ENCODE data around the gene PRPF18. TPM values are rescaled to one million over a fixed set of nuclear protein-coding genes. Genes with fewer than 3 reads are reported as not detected.

Gene PRPF18
- total and polyA plus RNA-seq, 8 donors, result 9.8 to 51.8 (median 21.7) TPM

- Histone ChIP-seq H3K4me1 (no peaks in the 10 kb centered on the region), H3K27ac (no peak overlapping the region), H3K9me3 (no peaks in the 10 kb centered on the region), H3K27me3 (no peaks in the 10 kb centered on the region), H3K4me3 (no peak overlapping the region), H3K36me3 (no peaks in the 10 kb centered on the region)
- TF ChIP-seq EP300 (IDR thresholded peaks at IDR 0.05), result no peak
- no peak for TF ChIP-seq POLR2AphosphoS5 (IDR thresholded peaks at IDR 0.05)
- TF ChIP-seq POLR2A (IDR thresholded peaks at IDR 0.05), result no peak
- no peak for TF ChIP-seq CTCF (IDR thresholded peaks at IDR 0.05)
- intact Hi-C loops (cut with DNase I; ENCODE audit: low total_unique reads), result no loop called here
- no peak for DNase-seq
- 91 to 96% (median 94%) methylated on average over 11 of the region's 11 CpGs for WGBS, 5 donors
Observed at GRCh38 chr10:13563481-13564445, 23.0 kb upstream of the PRPF18 start.

- Histone ChIP-seq H3K36me3 (no peaks in the 10 kb centered on the region), H3K4me1 (no peaks in the 10 kb centered on the region), H3K27me3 (no peaks in the 10 kb centered on the region), H3K4me3 (no peak overlapping the region), H3K27ac (no peak overlapping the region), H3K9me3 (no peaks in the 10 kb centered on the region)
- TF ChIP-seq EP300 (IDR thresholded peaks at IDR 0.05) (no peak), CTCF (IDR thresholded peaks at IDR 0.05) (no peak), POLR2AphosphoS5 (IDR thresholded peaks at IDR 0.05) (no peak), POLR2A (IDR thresholded peaks at IDR 0.05) (no peak)
- intact Hi-C loops (cut with DNase I; ENCODE audit: low total_unique reads), result no loop called here
- no peak for DNase-seq
- 77 to 90% (median 84%) methylated on average over 3 of the region's 3 CpGs for WGBS, 5 donors
Observed at GRCh38 chr10:13564576-13564975, 22.2 kb upstream of the PRPF18 start.

GRCh38 chr10:13567030-13567429, 19.7 kb upstream of the PRPF18 start:
- Histone ChIP-seq H3K9me3 (no peaks in the 10 kb centered on the region), H3K4me3 (no peak overlapping the region), H3K36me3 (no peaks in the 10 kb centered on the region), H3K27ac (no peak overlapping the region), H3K27me3 (no peaks in the 10 kb centered on the region), H3K4me1 (no peaks in the 10 kb centered on the region)
- 66 to 97% (median 90%) methylated on average over 1 of the region's 1 CpG for WGBS, 5 donors
- intact Hi-C loops (cut with DNase I; ENCODE audit: low total_unique reads), result no loop called here
- TF ChIP-seq CTCF (IDR thresholded peaks at IDR 0.05) (no peak), EP300 (IDR thresholded peaks at IDR 0.05) (no peak), POLR2A (IDR thresholded peaks at IDR 0.05) (no peak), POLR2AphosphoS5 (IDR thresholded peaks at IDR 0.05) (no peak)
- DNase-seq, result no peak

GRCh38 chr10:13571541-13571940, 15.2 kb upstream of the PRPF18 start:
- Histone ChIP-seq H3K4me3 (no peak overlapping the region), H3K27ac (no peak overlapping the region), H3K27me3 (no peaks in the 10 kb centered on the region), H3K4me1 (no peaks in the 10 kb centered on the region), H3K36me3 (no peaks in the 10 kb centered on the region), H3K9me3 (no peaks in the 10 kb centered on the region)
- DNase-seq, result no peak
- TF ChIP-seq POLR2AphosphoS5 (IDR thresholded peaks at IDR 0.05) (no peak), EP300 (IDR thresholded peaks at IDR 0.05) (no peak), POLR2A (IDR thresholded peaks at IDR 0.05) (no peak), CTCF (IDR thresholded peaks at IDR 0.05) (no peak)
- 42 to 71% (median 61%) methylated on average over 5 of the region's 5 CpGs for WGBS, 5 donors
- intact Hi-C loops (cut with DNase I; ENCODE audit: low total_unique reads), result no loop called here

Data from stomach (tissue), 9 donors.